GM12892 (cell line): Measurements from ENCODE around the gene ANKRD44.

ENCODE experiments used
- DNase-seq: peaks from one replicate; pipeline ENCODE4 v3.0.0; 2011; ENCODE audit not compliant: insufficient read length
- FAIRE-seq: peaks from 2 replicates; lab custom pipeline; 2011; peaks lifted over from hg19 to GRCh38; lab: Jason Lieb, UNC
- POLR2A ChIP-seq: IDR thresholded peaks from 2 replicates; pipeline ENCODE4 v1.6.1; 2011; ENCODE audit warnings: low read depth, low read length, control low read depth
- POLR2AphosphoS5 ChIP-seq: IDR thresholded peaks from 2 replicates; pipeline ENCODE4 v1.6.1; 2011; ENCODE audit warnings: low read depth, low read length, control low read depth
- TAF1 ChIP-seq: IDR thresholded peaks from 2 replicates; pipeline ENCODE4 v1.6.1; 2011; ENCODE audit warnings: low read depth, mild to moderate bottlenecking, control low read depth, low read length, borderline replicate concordance

ANKRD44 gene

DNA sequence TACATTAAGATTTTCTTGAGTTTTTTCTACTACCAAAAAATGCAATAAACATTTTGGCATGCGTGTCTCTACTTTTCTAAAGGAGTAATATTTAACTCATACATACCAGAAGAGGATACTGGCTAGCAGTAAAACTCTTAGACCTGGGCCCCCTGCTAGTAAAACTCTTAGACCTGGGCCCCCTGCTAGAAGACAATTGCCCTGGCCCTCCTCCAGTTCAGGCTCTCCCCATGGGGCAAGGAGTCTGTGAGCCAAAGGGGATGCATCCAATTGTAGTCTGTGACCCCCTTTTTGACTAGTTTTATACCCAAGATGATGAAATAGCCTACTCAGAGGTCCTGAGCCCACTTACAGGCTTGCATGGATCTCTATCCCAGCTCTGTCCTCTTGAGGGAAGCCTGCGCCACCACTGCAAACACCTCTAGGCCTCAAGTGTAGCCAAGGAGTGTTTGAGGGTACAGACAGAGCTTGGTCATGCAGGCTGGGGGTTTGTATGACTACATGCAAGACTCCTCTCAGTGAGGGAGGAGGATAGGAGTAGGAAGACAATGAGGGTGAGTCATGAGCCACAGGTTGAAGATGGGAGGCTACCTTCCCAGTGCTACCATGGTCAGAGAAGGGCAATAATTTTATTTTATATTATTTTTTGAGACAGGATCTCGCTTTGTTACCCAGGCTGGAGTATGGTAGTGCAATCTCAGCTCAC lies 338.9 kb downstream of the ANKRD44 start:
- FAIRE-seq (no peak), DNase-seq (no peak)
- TF ChIP-seq POLR2AphosphoS5 (no peak), POLR2A (no peak), TAF1 (no peak)

DNA sequence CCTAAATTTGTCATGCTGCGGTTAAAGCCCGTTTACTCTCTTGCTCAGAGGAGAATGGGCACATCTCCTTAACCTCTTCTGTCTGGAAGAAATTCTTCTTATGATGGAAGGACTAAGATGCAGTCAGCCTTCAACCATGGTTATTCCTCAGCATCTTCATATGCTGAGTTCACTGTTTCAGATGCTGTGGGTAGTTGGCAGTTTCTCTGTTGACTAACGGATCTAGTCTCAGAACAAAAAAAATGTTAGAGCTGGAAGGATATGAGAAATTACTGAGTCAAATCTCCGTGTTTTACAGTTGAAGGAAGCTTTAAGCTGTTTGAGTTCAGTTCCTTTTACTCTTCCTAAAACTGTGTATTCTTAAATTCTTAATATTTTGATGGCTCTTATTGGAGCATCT lies 340.5 kb downstream of the ANKRD44 start:
- FAIRE-seq, result no peak
- no peak for TF ChIP-seq POLR2AphosphoS5
- no peak for TF ChIP-seq POLR2A
- TF ChIP-seq TAF1, result no peak

DNA sequence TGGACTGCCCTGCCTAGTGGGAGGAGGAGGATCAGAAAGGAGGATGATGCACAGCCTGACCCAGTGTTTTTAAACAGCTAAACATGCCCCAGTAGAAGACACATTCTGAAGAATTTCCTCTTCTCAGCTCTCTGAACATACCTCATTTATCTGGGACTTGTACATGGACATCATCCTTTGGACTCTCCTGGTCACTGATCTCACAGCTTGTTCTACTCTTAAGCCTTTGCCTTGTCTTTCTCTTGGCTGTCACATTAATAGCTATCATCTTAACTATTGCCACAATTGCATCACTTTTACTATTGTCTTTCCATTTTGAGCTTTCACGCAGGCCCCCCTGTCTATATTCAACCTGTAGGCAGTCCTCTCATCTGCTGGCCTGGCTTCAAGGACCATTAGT lies 342.1 kb downstream of the ANKRD44 start:
- no peak for TF ChIP-seq POLR2AphosphoS5
- TF ChIP-seq TAF1, result no peak
- TF ChIP-seq POLR2A, result no peak
- DNase-seq (no peak), FAIRE-seq (no peak)

More for the DNA sequence above, 340.5 kb downstream of the ANKRD44 start:
- DNase-seq, result no peak

DNA sequence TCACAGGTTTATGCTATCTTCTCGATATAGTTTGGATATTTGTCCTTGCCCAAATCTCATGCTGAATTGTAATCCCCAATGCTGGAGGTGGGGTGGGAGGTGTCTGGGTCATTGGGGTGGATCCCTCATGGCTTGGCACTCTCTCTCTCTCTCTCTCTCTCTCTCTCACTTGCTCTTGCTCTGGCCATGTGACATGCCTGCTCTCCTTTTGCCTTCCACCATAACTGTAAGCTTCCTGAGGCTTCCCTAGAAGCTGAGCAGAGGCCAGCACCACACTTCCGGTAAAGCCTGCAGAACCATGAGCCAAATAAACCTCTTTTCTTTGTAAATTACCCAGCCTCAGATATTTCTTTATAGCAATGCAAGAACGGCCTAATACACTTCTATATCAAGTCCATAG lies 342.8 kb downstream of the ANKRD44 start:
- no peak for DNase-seq
- TF ChIP-seq TAF1, result no peak
- TF ChIP-seq POLR2A, result no peak
- TF ChIP-seq POLR2AphosphoS5, result no peak
- FAIRE-seq, result no peak

DNA sequence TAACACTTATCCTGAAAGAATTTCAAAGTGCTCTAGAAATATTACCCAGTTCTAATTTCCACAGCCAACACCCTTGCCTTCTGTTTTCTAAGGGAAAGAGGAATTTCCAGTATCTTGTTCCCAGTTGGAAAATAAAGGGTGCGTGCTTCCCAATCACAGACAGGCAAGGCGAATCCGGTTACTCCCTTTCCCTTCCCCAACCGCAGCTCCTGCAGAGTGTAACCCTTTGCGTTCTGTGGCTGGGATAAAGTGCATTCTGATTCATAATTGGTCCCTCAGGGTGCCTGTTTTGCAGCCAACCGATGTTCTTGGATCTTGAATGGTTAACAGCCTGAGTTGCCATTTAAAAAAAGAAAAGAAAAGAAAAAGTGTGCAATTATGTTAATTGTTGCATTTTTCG lies 343.5 kb downstream of the ANKRD44 start:
- FAIRE-seq, result no peak

DNA sequence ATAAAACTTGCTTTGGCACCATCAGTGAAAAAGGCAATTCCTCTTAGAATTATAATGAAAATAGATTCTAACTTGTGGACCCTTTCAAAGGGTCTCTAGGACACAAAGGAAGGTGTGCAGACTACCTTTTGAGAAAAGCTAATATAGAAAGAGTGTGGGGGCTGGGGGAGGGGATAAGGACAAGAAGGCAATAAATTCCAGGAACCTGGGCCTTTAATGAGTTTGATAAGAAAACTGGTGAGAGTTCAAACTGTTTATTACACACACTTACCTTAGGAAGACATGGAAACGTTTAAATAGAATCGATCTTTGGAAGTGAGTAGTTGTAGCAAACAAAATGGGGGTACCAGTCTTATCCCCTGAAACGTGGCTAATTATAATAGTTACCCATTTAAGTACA lies 344.5 kb downstream of the ANKRD44 start:
- FAIRE-seq (no peak), DNase-seq (no peak)
- TF ChIP-seq POLR2A (no peak), TAF1 (no peak), POLR2AphosphoS5 (no peak)

More for the DNA sequence above, 343.5 kb downstream of the ANKRD44 start:
- no peak for DNase-seq
- no peak for TF ChIP-seq POLR2A
- no peak for TF ChIP-seq TAF1
- no peak for TF ChIP-seq POLR2AphosphoS5

DNA sequence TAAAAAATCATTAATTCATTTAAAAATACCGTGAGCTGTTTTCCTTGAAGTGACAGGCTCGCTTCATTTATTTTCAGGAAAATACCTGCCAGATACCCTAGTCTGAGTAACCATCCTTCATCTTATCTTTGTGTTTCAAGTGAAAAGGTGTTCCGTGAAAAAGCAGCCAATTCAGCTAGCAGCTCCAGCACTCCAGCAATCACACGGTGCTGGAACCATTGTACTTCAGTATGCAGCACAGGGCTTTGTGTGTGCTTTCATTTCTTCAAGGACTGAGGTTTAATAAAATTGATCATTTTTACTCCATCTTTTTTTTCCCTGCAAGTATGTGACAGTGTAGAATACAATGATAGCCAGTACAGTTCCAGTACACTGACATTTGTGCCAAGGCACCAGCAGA lies 344.9 kb downstream of the ANKRD44 start:
- FAIRE-seq, result no peak

DNA sequence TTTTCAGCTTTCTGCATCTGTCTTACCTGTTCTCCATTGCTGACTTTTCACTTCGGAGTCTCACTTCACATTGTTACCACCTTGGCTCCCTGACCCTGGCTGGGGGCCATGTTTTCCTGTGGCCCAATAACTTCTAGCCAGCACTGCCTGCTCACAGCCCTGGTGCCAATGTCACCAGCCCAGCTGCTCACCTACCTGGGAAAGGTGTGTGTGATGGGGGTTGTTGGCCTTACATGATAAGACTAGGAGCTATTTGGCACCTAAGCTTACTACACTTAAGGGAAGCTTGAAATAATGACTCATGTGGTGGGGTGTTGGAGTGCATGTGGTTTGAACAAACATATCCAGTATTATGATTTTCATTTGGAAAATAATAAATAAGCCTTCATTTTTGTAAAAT lies 346.6 kb downstream of the ANKRD44 start:
- TF ChIP-seq POLR2A (no peak), TAF1 (no peak), POLR2AphosphoS5 (no peak)
- DNase-seq, result no peak
- FAIRE-seq, result no peak

More for the DNA sequence above, 344.9 kb downstream of the ANKRD44 start:
- no peak for DNase-seq
- no peak for TF ChIP-seq TAF1
- no peak for TF ChIP-seq POLR2AphosphoS5
- no peak for TF ChIP-seq POLR2A

DNA sequence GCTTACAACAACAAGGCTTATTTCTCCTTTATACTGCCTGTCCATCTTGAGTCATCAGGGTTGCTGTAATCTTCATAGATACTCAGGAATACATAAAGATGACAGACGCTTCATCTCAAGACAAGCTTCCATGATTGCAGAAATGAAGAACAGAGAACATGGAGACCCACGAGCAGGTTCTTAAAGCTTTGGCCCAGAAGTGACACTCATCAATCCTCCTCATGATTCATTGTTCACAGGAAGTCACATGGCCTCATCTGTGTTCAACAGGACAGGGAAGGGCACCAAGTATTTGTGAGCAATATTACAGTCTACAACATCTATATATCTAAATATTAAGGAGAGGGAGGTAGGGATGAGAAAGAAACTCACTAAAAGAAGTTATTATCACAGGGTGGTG lies 347.5 kb downstream of the ANKRD44 start:
- FAIRE-seq, result no peak
- no peak for DNase-seq
- TF ChIP-seq POLR2A (no peak), TAF1 (no peak), POLR2AphosphoS5 (no peak)

DNA sequence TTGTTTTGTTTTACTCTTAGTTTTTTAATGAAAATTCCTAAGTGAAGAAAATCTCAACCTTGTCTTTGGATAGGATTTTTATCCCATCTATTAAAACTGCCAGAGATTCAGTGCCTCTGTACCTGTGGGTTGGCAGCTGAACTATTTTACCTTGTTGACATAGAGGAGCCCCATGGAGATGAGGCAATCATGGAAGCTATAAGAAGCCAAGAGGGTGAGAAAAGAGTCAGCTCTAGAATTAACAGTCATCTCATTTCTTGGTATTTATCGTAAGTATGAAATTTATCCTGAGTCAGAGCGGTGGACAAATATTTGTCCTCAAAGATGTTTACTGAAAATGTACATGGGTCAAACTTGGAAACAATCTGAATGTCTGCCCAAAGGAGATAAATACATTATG lies 348.3 kb downstream of the ANKRD44 start:
- no peak for DNase-seq
- TF ChIP-seq TAF1 (no peak), POLR2A (no peak), POLR2AphosphoS5 (no peak)
- FAIRE-seq, result no peak

DNA sequence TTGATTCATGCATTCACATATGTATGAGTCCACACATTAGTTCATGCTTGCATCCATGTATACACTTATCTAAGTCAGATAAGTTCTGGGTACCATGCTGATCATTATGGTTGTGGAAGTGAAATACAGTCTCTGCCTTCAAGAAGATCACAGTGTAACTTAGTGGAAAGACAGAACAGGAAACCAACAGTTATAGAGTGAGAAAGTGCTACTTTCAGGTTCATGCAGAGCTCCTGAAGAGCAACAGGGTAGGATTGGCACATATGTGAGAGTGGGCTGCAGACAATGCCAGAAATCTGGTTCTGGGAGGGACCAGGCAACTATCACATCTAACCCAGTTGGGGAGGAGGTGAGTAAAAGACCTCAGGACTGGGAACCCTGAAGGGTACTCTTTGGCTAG lies 348.7 kb downstream of the ANKRD44 start:
- TF ChIP-seq POLR2AphosphoS5 (no peak), TAF1 (no peak), POLR2A (no peak)
- FAIRE-seq, result peak; percentile 48
- DNase-seq, result no peak

DNA sequence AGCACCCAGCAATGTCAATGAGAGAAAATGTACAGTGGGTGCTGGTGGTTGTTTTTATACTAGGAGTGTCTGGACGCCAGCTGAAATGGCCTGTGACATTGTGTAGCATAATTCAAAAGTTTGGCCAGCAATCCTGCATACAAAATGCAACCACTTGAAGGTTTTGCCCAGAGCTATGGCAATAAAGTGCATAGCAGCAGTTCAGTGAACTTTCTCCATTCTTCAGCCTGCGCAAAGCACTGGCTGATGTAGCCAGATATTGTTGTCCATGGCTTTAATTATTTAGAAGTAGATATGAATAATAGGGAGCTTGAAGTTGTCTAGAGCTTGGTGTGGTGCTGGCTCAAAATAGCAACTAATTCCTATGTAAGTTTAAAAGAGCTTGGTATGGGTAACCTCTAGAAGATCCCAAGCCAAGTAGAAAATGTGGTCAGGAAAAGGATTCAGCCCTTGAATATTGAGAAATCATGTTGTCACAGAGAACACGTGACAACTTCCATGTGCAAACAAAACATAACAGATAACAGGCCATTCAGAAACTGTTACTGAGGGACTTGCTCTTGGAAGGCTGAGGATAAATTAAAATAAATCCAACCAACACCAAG lies 350.7 kb downstream of the ANKRD44 start:
- no peak for FAIRE-seq
- no peak for TF ChIP-seq TAF1
- no peak for TF ChIP-seq POLR2A
- TF ChIP-seq POLR2AphosphoS5, result no peak
- no peak for DNase-seq
